Measurements from ENCODE around the gene UQCC2.

Gene UQCC2

GRCh38 chr6:33690766-33691165 lies 20.7 kb downstream of the UQCC2 start:
- Histone ChIP-seq H3K27me3 (ENCODE audit: insufficient read depth, low read length) (no peaks in the 10 kb centered on the region), H3K4me3 (ENCODE audit: low read length) (no peak overlapping the region), H3K4me1 (ENCODE audit: insufficient read depth, low read length) (no peaks in the 10 kb centered on the region), H3K36me3 (ENCODE audit: insufficient read depth, low read depth, low read length) (peaks cover 86% of the 10 kb centered on the region), H3K9me3 (ENCODE audit: insufficient read depth, low read depth, low read length) (no peaks in the 10 kb centered on the region), H3K27ac (ENCODE audit: low read length) (no peak overlapping the region), H3K9ac (ENCODE audit: low read depth, low read length) (no peak overlapping the region)

- H3K4me1 ChIP-seq (ENCODE audit: insufficient read depth, low read length) = no peaks in the 10 kb centered on the region
- no peaks in the 10 kb centered on the region for H3K9me3 ChIP-seq (ENCODE audit: insufficient read depth, low read depth, low read length)
- H3K4me3 ChIP-seq (ENCODE audit: low read length) = no peak overlapping the region
- H3K27ac ChIP-seq (ENCODE audit: low read length) = no peak overlapping the region
- peaks cover 86% of the 10 kb centered on the region for H3K36me3 ChIP-seq (ENCODE audit: insufficient read depth, low read depth, low read length)
- H3K9ac ChIP-seq (ENCODE audit: low read depth, low read length) = no peak overlapping the region
- no peaks in the 10 kb centered on the region for H3K27me3 ChIP-seq (ENCODE audit: insufficient read depth, low read length)
Measured at GRCh38 chr6:33689879-33690278, 21.6 kb downstream of the UQCC2 start.

GRCh38 chr6:33689148-33689494 lies 22.4 kb downstream of the UQCC2 start:
- no peaks in the 10 kb centered on the region for H3K9me3 ChIP-seq (ENCODE audit: insufficient read depth, low read depth, low read length)
- H3K9ac ChIP-seq (ENCODE audit: low read depth, low read length) = no peak overlapping the region
- peaks cover 86% of the 10 kb centered on the region for H3K36me3 ChIP-seq (ENCODE audit: insufficient read depth, low read depth, low read length)
- H3K4me3 ChIP-seq (ENCODE audit: low read length) = no peak overlapping the region
- no peak overlapping the region for H3K27ac ChIP-seq (ENCODE audit: low read length)
- H3K4me1 ChIP-seq (ENCODE audit: insufficient read depth, low read length) = no peaks in the 10 kb centered on the region
- no peaks in the 10 kb centered on the region for H3K27me3 ChIP-seq (ENCODE audit: insufficient read depth, low read length)

- no peak overlapping the region for H3K27ac ChIP-seq (ENCODE audit: low read length)
- no peaks in the 10 kb centered on the region for H3K4me1 ChIP-seq (ENCODE audit: insufficient read depth, low read length)
- no peaks in the 10 kb centered on the region for H3K27me3 ChIP-seq (ENCODE audit: insufficient read depth, low read length)
- no peak overlapping the region for H3K4me3 ChIP-seq (ENCODE audit: low read length)
- H3K9me3 ChIP-seq (ENCODE audit: insufficient read depth, low read depth, low read length) = no peaks in the 10 kb centered on the region
- no peak overlapping the region for H3K9ac ChIP-seq (ENCODE audit: low read depth, low read length)
- peaks cover 81% of the 10 kb centered on the region for H3K36me3 ChIP-seq (ENCODE audit: insufficient read depth, low read depth, low read length)
Measured at GRCh38 chr6:33688451-33689147, 22.9 kb downstream of the UQCC2 start.

GRCh38 chr6:33688006-33688405 lies 23.5 kb downstream of the UQCC2 start:
- no peaks in the 10 kb centered on the region for H3K27me3 ChIP-seq (ENCODE audit: insufficient read depth, low read length)
- no peak overlapping the region for H3K4me3 ChIP-seq (ENCODE audit: low read length)
- peaks cover 79% of the 10 kb centered on the region for H3K36me3 ChIP-seq (ENCODE audit: insufficient read depth, low read depth, low read length)
- H3K9me3 ChIP-seq (ENCODE audit: insufficient read depth, low read depth, low read length) = no peaks in the 10 kb centered on the region
- H3K4me1 ChIP-seq (ENCODE audit: insufficient read depth, low read length) = no peaks in the 10 kb centered on the region
- H3K27ac ChIP-seq (ENCODE audit: low read length) = no peak overlapping the region
- no peak overlapping the region for H3K9ac ChIP-seq (ENCODE audit: low read depth, low read length)

- Histone ChIP-seq H3K9ac (ENCODE audit: low read depth, low read length) (no peak overlapping the region), H3K27ac (ENCODE audit: low read length) (no peak overlapping the region), H3K36me3 (ENCODE audit: insufficient read depth, low read depth, low read length) (peaks cover 79% of the 10 kb centered on the region), H3K27me3 (ENCODE audit: insufficient read depth, low read length) (no peaks in the 10 kb centered on the region), H3K9me3 (ENCODE audit: insufficient read depth, low read depth, low read length) (no peaks in the 10 kb centered on the region), H3K4me3 (ENCODE audit: low read length) (no peak overlapping the region), H3K4me1 (ENCODE audit: insufficient read depth, low read length) (no peaks in the 10 kb centered on the region)
Measured at GRCh38 chr6:33686981-33687975, 24.2 kb downstream of the UQCC2 start.

GRCh38 chr6:33686225-33686924 lies 25.1 kb downstream of the UQCC2 start:
- Histone ChIP-seq H3K4me1 (ENCODE audit: insufficient read depth, low read length) (no peaks in the 10 kb centered on the region), H3K4me3 (ENCODE audit: low read length) (no peak overlapping the region), H3K27me3 (ENCODE audit: insufficient read depth, low read length) (no peaks in the 10 kb centered on the region), H3K9ac (ENCODE audit: low read depth, low read length) (no peak overlapping the region), H3K36me3 (ENCODE audit: insufficient read depth, low read depth, low read length) (peaks cover 75% of the 10 kb centered on the region), H3K9me3 (ENCODE audit: insufficient read depth, low read depth, low read length) (no peaks in the 10 kb centered on the region), H3K27ac (ENCODE audit: low read length) (no peak overlapping the region)

- Histone ChIP-seq H3K27me3 (ENCODE audit: insufficient read depth, low read length) (no peaks in the 10 kb centered on the region), H3K27ac (ENCODE audit: low read length) (no peak overlapping the region), H3K4me1 (ENCODE audit: insufficient read depth, low read length) (no peaks in the 10 kb centered on the region), H3K4me3 (ENCODE audit: low read length) (no peak overlapping the region), H3K36me3 (ENCODE audit: insufficient read depth, low read depth, low read length) (peaks cover 72% of the 10 kb centered on the region), H3K9ac (ENCODE audit: low read depth, low read length) (no peak overlapping the region), H3K9me3 (ENCODE audit: insufficient read depth, low read depth, low read length) (no peaks in the 10 kb centered on the region)
Measured at GRCh38 chr6:33685411-33686224, 25.9 kb downstream of the UQCC2 start.

- no peak overlapping the region for H3K27ac ChIP-seq (ENCODE audit: low read length)
- no peaks in the 10 kb centered on the region for H3K27me3 ChIP-seq (ENCODE audit: insufficient read depth, low read length)
- no peaks in the 10 kb centered on the region for H3K9me3 ChIP-seq (ENCODE audit: insufficient read depth, low read depth, low read length)
- no peaks in the 10 kb centered on the region for H3K4me1 ChIP-seq (ENCODE audit: insufficient read depth, low read length)
- H3K9ac ChIP-seq (ENCODE audit: low read depth, low read length) = no peak overlapping the region
- no peak overlapping the region for H3K4me3 ChIP-seq (ENCODE audit: low read length)
- peaks cover 73% of the 10 kb centered on the region for H3K36me3 ChIP-seq (ENCODE audit: insufficient read depth, low read depth, low read length)
Measured at GRCh38 chr6:33684983-33685382, 26.5 kb downstream of the UQCC2 start.

- H3K27ac ChIP-seq (ENCODE audit: low read length) = no peak overlapping the region
- peaks cover 74% of the 10 kb centered on the region for H3K36me3 ChIP-seq (ENCODE audit: insufficient read depth, low read depth, low read length)
- no peaks in the 10 kb centered on the region for H3K4me1 ChIP-seq (ENCODE audit: insufficient read depth, low read length)
- H3K9me3 ChIP-seq (ENCODE audit: insufficient read depth, low read depth, low read length) = no peaks in the 10 kb centered on the region
- H3K4me3 ChIP-seq (ENCODE audit: low read length) = no peak overlapping the region
- no peaks in the 10 kb centered on the region for H3K27me3 ChIP-seq (ENCODE audit: insufficient read depth, low read length)
- H3K9ac ChIP-seq (ENCODE audit: low read depth, low read length) = no peak overlapping the region
Measured at GRCh38 chr6:33684428-33684896, 27.0 kb downstream of the UQCC2 start.

Measured in iPS-20b (cell line).